ENCODE measurements around the gene ANO10. TPM values are rescaled to one million over a fixed set of nuclear protein-coding genes. Genes with fewer than 3 reads are reported as not detected.

ANO10 gene
- total and polyA plus RNA-seq, 2 donors (not counting 1 experiment from before 2014, with no cell fraction given) = 1.9 to 10.6 TPM

GRCh38 chr3:43587303-43587702 lies 34.5 kb downstream of the ANO10 start:
- Histone ChIP-seq H3K9ac (ENCODE audit: low read length) (no peak overlapping the region), H3K4me2 (replicated peaks; ENCODE audit: low read depth, low read length, poor library complexity, severe bottlenecking) (no peak overlapping the region), H3K4me1 (ENCODE audit: control insufficient read depth in 2 of 2, insufficient read depth in 2 of 2, low read length in 2 of 2) (no peaks in the 10 kb centered on the region), H2AFZ (ENCODE audit: insufficient read depth, low read depth, low read length, poor library complexity, severe bottlenecking) (no peak overlapping the region), H3K36me3 (replicated peaks in 1 of 2; ENCODE audit: control extremely low read depth in 1 of 2, control insufficient read depth in 1 of 2, extremely low read depth in 1 of 2, insufficient read depth in 2 of 2, low read length in 1 of 2) (no peaks in the 10 kb centered on the region), H3K27me3 (replicated peaks in 1 of 4; ENCODE audit: control extremely low read depth in 1 of 4, control insufficient read depth in 3 of 4, insufficient read depth in 4 of 4, low read length in 3 of 4) (no peaks in the 10 kb centered on the region), H3K9me3 (ENCODE audit: control extremely low read depth in 1 of 3, control insufficient read depth in 2 of 3, insufficient read depth in 1 of 3, low read length in 2 of 3) (peaks cover 0 to 15% (median 0%) of the 10 kb centered on the region in 3 donors), H3K4me3 (ENCODE audit: control extremely low read depth in 1 of 5, extremely low read depth in 1 of 5, insufficient read depth in 1 of 5, low read depth in 2 of 5, low read length in 4 of 5) (no peak overlapping the region), H3K79me2 (ENCODE audit: control insufficient read depth, insufficient read depth, low read length) (no peaks in the 10 kb centered on the region), H4K20me1 (ENCODE audit: control insufficient read depth, insufficient read depth, low read length, poor library complexity, severe bottlenecking) (no peaks in the 10 kb centered on the region), H3K27ac (ENCODE audit: low read length in 2 of 2) (no peak overlapping the region)
- whole genome bisulfite sequencing (ENCODE audit: insufficient coverage) = 100% methylated on average over 2 of the region's 3 CpGs
- Mint-ChIP-seq H3K27me3 (no peaks in the 10 kb centered on the region), H3K4me1 (peaks cover 2% of the 10 kb centered on the region), H3K9me3 (ENCODE audit: insufficient read depth) (peaks cover 3% of the 10 kb centered on the region), H3K27ac (no peak overlapping the region), H3K4me3 (no peak overlapping the region)
- DNase-seq (no peak), ATAC-seq (ENCODE audit: low read depth) (no peak)
- TF ChIP-seq EZH2 (IDR thresholded peaks at IDR 0.05; ENCODE audit: borderline replicate concordance, insufficient read depth, low read depth, low read length, poor library complexity, severe bottlenecking) = no peak
- TF ChIP-seq CTCF (IDR thresholded peaks at IDR 0.05) = no peak
- intact Hi-C loops (cut with micrococcal nuclease) = no loop called here
- POLR2A ChIA-PET = no interaction called here
- CTCF ChIA-PET = interaction anchor here (0.5 kb wide), 1 partner anchor 1144 kb away, joined by 3 read pairs; no protein-coding TSS in a partner anchor

GRCh38 chr3:43584043-43584826 lies 37.6 kb downstream of the ANO10 start:
- no peak for DNase-seq
- WGBS (ENCODE audit: insufficient coverage) = 100% methylated on average over 7 of the region's 14 CpGs
- H3K79me2 ChIP-seq (ENCODE audit: control insufficient read depth, insufficient read depth, low read length) = no peaks in the 10 kb centered on the region
- ATAC-seq (ENCODE audit: low read depth) = no peak
- H3K36me3 ChIP-seq (replicated peaks in 1 of 2; ENCODE audit: control extremely low read depth in 1 of 2, control insufficient read depth in 1 of 2, extremely low read depth in 1 of 2, insufficient read depth in 2 of 2, low read length in 1 of 2) = no peaks in the 10 kb centered on the region
- H2AFZ ChIP-seq (ENCODE audit: insufficient read depth, low read depth, low read length, poor library complexity, severe bottlenecking) = no peak overlapping the region
- no peaks in the 10 kb centered on the region for H4K20me1 ChIP-seq (ENCODE audit: control insufficient read depth, insufficient read depth, low read length, poor library complexity, severe bottlenecking)
- CTCF ChIA-PET = no interaction called here
- intact Hi-C loops (cut with micrococcal nuclease) = no loop called here
- H3K4me2 ChIP-seq (replicated peaks; ENCODE audit: low read depth, low read length, poor library complexity, severe bottlenecking) = no peak overlapping the region
- H3K9me3 ChIP-seq (ENCODE audit: control extremely low read depth in 1 of 3, control insufficient read depth in 2 of 3, insufficient read depth in 1 of 3, low read length in 2 of 3) = peaks cover 0 to 3% (median 0%) of the 10 kb centered on the region in 3 donors
- no peak overlapping the region for H3K27ac ChIP-seq (ENCODE audit: low read length in 2 of 2)
- Mint-ChIP-seq H3K4me3 (no peak overlapping the region), H3K4me1 (peaks cover 2% of the 10 kb centered on the region), H3K27me3 (no peaks in the 10 kb centered on the region), H3K9me3 (ENCODE audit: insufficient read depth) (no peaks in the 10 kb centered on the region), H3K27ac (no peak overlapping the region)
- H3K27me3 ChIP-seq (replicated peaks in 1 of 4; ENCODE audit: control extremely low read depth in 1 of 4, control insufficient read depth in 3 of 4, insufficient read depth in 4 of 4, low read length in 3 of 4) = no peaks in the 10 kb centered on the region
- H3K9ac ChIP-seq (ENCODE audit: low read length) = no peak overlapping the region
- H3K4me1 ChIP-seq (ENCODE audit: control insufficient read depth in 2 of 2, insufficient read depth in 2 of 2, low read length in 2 of 2) = no peaks in the 10 kb centered on the region
- POLR2A ChIA-PET = no interaction called here
- TF ChIP-seq CTCF (IDR thresholded peaks at IDR 0.05) (no peak), EZH2 (IDR thresholded peaks at IDR 0.05; ENCODE audit: borderline replicate concordance, insufficient read depth, low read depth, low read length, poor library complexity, severe bottlenecking) (no peak)
- no peak overlapping the region for H3K4me3 ChIP-seq (ENCODE audit: control extremely low read depth in 1 of 5, extremely low read depth in 1 of 5, insufficient read depth in 1 of 5, low read depth in 2 of 5, low read length in 4 of 5)

Data from B cell (primary cell).